Choroid plexus epithelial cell (primary cell): ENCODE results near the gene XPO5.

Experiments
- DNase-seq: peaks from one replicate; pipeline ENCODE4 v3.0.0-alpha.2; 2010; ENCODE audit warnings: low read depth
- H3K4me3 ChIP-seq: 2 replicates; pipeline ENCODE4 v1.5.1; 2011; ENCODE audit warnings: low read depth, mild to moderate bottlenecking, control low read depth, low read length, moderate library complexity
- TF ChIP-seq, protein P1 (sequence below): conservative IDR thresholded peaks from 2 replicates; pipeline ENCODE4 v1.5.1; 2011; ENCODE audit warnings: low read depth, mild to moderate bottlenecking, control low read depth, inconsistent platforms, low read length, moderate library complexity

Gene XPO5

DNA sequence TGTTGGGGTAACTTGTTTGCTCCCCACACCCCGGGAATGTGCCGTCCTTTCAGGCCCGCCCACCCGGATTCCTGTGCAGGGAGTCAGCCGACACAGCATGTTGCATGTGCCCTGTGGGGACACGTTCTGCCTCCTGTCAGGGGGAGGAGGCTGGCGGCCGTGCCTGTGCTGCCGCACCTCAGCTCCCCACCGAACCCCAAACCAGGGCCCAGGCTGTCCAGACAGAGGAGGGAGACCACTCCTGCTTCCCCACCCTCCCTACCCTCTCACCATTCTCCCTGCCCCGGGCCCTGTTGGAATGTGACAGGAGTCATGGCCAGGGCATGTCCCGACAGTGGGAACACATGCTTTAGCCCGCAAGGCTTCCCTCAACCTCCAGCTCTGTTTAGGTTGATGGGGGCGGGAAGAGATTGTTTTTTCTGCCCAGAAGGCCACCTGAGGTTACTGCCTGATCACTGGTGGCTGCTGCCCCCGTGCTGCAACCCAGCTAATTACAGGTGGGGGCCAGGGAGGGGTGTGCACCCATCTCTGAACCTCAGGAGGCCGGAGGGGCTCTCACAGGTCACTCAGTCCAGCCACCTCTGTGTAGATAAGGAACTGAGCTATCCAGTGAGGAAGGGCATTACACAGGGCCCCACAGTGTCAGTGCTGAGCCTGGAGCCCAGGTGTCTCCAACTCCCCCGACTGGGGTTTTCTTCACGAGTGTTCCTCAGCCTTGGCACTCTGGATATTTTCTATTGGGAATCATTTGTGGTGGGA is 79.3 kb downstream of the XPO5 start:
- DNase-seq, result peak; percentile 57
- H3K4me3 ChIP-seq, result no peak overlapping the region
- TF ChIP-seq, protein P1, sequence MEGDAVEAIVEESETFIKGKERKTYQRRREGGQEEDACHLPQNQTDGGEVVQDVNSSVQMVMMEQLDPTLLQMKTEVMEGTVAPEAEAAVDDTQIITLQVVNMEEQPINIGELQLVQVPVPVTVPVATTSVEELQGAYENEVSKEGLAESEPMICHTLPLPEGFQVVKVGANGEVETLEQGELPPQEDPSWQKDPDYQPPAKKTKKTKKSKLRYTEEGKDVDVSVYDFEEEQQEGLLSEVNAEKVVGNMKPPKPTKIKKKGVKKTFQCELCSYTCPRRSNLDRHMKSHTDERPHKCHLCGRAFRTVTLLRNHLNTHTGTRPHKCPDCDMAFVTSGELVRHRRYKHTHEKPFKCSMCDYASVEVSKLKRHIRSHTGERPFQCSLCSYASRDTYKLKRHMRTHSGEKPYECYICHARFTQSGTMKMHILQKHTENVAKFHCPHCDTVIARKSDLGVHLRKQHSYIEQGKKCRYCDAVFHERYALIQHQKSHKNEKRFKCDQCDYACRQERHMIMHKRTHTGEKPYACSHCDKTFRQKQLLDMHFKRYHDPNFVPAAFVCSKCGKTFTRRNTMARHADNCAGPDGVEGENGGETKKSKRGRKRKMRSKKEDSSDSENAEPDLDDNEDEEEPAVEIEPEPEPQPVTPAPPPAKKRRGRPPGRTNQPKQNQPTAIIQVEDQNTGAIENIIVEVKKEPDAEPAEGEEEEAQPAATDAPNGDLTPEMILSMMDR, result peak; percentile 74

DNA sequence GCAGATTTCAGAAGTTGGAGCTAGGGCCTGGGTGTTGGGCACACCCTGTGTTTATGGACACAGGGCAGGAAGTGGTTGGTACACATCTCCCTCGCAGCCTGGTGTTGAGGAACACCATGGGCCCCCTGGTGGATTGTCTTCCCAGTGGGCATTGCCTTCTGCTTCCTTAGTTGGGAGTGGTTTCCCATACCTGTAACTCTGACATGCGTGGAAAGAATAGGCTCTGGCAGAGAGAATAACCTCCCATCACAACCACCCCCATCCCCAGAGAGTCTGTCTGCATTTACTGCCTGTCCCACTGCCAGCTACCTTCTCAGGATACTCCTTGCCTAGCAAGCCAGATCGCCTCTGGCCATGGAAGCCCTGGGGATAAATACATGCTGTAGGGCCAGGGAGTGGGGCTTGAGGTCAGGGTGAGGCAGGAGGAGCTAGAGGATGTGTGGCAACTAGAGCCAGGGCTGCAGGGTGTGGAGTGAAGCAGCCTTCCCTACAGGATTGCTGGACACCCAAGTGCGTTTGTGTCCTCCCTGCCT is 80.4 kb downstream of the XPO5 start:
- no peak overlapping the region for H3K4me3 ChIP-seq
- no peak for DNase-seq
- TF ChIP-seq, protein P1, result peak; percentile 33

DNA sequence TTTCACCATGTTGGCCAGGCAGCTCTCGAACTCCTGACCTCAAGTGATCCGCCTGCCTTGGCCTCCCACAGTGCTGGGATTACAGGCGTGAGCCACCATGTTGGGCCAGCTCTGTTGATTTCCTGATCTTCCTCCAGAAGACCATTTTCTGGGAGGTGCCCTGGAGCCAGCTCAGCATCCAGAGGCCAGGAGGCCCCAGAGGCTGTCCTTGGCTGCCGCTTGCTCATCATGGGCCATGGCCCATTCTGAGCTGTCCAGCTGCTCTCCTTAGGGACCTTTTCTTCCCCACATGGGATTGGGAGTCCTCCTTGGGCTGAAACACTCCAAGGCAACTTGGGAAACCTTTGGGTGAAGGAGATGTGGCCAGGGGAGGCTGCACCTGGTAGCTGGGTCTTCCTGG is 81.1 kb downstream of the XPO5 start:
- no peak overlapping the region for H3K4me3 ChIP-seq
- TF ChIP-seq, protein P1, result no peak
- DNase-seq, result no peak

DNA sequence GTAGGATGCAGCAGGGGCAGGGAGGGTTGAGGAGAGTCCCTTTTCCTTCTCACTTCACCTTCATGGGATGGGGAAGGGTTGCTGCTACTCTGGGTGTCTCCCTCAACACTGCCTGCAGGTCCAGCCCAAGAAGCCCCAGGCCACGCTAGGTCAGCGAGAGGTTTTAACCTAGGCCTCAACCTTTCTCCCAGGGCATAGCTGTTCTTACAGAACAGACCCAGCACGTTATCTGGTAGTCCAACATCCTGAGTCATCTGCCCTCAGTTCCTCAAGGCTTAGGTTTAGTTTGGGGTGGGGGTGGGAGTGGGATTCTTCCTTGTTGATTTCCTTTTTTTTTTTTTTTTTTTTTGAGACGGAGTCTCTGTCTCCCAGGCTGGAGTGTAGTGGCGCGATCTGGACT is 81.5 kb downstream of the XPO5 start:
- H3K4me3 ChIP-seq, result no peak overlapping the region
- TF ChIP-seq, protein P1, result no peak
- no peak for DNase-seq

DNA sequence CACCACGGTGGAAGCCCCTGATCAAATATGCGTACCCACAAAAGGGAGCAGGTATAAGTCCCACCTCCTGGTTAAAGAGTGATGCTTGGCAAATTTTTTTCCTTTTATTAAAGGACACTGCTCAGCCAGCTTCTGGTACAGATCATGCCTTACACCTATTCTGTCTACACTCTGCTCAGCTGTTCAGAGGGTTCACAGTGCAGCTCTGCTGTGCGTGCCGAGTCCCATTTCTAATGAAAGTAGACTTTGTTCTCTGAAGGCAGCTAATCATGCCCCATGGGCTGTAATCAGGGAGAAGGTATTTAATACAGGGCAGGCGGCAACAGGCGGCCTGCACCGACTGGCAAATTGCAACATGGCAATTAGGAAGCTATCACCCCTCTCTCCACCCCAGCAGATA is 82.0 kb downstream of the XPO5 start:
- TF ChIP-seq, protein P1, result no peak
- H3K4me3 ChIP-seq, result no peak overlapping the region
- DNase-seq, result no peak

DNA sequence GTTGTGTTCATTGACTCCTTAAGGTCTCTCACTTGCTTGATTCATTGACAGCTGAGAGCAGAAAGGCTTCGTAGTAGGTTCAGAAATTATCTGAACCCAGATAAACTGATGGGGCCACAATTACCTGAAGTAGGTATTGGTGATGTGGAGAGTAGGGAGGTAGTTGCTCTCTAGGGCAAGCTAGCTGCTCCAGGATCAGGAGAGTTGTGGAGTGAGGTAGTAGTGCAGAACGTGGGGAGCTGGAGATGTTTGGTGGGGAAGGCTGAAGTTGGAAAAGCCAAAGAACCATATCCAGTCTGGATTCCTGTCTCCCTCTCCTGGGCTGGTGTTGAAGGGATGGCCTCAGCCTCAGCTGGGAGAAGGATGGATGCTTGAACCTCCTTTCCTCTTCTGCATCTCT is 82.6 kb downstream of the XPO5 start:
- DNase-seq, result no peak
- no peak overlapping the region for H3K4me3 ChIP-seq
- TF ChIP-seq, protein P1, result no peak

DNA sequence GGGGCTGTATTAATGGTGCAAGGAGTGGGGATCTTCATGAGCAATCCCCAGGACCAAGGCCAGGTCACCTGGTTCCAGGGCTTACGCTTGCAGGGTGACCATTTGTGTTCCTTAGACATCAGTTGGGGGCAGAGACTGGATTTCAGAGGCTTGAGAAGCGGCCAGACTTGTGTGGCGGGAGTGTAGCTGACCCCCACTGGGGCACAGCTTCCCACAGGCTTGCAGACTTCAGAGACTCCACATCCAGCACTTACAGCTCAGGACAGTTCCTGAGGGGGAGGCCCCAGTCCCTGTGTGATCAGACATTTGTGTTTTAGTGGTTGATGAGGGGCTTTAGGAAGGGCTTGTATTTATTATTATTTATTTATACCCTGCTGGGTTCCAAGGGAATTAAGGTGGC is 83.2 kb downstream of the XPO5 start:
- TF ChIP-seq, protein P1, result no peak
- peak; percentile 60 for DNase-seq
- H3K4me3 ChIP-seq, result no peak overlapping the region
